KG1 (cell line): ENCODE data around the gene OR51S1.
"Not testable (repeated sequence)": the region's sequence is repeated elsewhere in the genome, so short reads cannot be mapped to it uniquely, and the experiment has no call there.

ENCODE experiments used
- DNase-seq: peaks from one replicate; lab custom pipeline; 2025; lab: John Stamatoyannopoulos, UW

Gene OR51S1, protein sequence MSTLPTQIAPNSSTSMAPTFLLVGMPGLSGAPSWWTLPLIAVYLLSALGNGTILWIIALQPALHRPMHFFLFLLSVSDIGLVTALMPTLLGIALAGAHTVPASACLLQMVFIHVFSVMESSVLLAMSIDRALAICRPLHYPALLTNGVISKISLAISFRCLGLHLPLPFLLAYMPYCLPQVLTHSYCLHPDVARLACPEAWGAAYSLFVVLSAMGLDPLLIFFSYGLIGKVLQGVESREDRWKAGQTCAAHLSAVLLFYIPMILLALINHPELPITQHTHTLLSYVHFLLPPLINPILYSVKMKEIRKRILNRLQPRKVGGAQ

DNA sequence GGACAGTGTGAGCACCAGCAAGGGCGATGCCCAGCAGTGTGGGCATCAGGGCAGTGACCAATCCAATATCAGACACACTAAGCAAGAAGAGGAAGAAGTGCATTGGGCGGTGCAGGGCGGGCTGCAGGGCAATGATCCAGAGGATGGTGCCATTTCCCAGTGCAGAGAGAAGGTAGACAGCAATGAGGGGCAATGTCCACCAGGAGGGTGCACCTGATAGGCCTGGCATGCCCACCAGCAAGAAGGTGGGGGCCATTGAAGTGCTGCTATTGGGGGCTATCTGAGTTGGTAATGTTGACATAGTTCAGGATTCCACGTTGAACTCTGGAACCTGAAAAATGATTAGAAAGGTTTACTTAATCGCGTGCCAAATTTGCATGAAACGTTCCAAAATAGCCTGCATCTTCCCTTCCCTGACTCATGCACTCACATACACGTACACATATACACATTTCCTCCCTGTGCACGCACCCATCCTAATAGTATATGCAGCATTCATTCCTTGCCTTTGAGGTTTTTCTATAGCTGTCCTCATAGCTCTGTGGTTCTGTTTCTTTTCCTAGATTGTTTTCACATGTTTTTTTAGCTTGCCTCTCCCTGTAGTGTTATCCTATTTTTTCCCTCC is at the start of gene OR51S1:
TSS of gene OR51S1 (minus strand) at position 301 of the 625 bp plus-strand sequence. CDS start at position 301, 0 bp downstream.
- no peak for DNase-seq

DNA sequence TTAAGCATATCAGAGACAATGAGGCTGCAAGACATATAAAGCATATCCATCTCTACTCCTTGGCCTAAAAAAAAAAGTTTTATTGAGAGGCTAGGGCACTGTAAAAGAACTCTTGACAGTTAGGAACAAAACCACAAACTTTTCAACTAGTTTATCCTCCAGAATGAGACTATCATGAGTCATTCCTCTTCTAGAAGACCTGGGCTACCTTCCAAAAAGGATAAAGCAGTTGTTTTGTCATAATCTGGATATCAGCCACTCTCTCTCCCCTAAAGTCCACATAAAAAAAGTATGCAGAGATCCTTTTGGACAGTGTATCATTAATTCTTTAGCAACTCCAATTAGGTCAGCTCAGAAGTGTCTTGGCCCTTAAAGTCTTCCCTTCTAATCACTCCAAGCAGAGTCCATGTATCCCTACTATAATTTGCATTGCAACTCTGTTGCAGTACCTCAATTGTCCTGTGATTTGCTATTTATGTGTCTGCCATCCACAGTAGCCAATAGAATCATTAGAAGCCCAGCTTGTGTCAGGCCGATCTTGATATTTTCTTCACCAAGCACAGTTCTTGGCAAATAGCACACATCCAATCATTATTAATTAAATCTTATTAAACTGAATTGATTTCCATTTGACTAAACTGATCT is 43.1 kb upstream of the OR51S1 start:
- no peak for DNase-seq

DNA sequence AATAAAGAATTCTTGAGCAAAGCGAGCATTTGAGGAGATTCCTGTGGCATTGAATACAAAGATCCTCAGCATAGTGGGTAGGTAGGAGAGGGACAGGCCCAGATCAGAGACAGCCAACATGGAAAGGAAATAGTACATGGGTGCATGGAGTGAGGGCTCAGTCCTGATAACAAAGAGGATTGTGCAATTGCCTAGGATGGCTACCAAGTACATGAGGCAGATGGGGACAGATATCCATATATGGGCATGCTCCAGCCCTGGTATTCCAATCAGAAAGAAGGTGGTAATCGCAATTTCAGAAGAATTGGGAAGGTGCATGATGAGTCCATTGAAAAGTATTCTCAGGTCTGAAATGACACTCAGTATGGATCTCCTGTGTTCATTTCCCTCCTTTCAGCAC is 41.3 kb upstream of the OR51S1 start:
- no peak for DNase-seq

DNA sequence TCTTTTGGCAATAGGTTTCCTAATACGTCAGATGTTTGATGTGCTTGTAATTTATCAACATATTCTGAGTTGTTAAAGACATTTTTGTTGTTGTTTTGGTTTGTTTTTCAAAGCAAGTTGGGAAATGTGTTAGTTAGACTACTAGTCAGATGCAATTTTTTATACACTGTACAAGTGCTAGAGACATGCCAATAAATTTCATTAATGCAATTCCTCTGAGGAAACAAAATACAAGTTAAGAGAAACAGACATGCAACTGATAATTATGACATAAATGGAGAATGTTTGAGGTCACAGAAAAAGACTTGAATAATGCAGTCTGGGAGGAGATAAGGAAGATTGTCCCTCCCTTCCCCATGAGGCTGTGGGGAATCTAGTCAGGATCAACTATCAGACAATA is 38.6 kb upstream of the OR51S1 start:
- no peak for DNase-seq

DNA sequence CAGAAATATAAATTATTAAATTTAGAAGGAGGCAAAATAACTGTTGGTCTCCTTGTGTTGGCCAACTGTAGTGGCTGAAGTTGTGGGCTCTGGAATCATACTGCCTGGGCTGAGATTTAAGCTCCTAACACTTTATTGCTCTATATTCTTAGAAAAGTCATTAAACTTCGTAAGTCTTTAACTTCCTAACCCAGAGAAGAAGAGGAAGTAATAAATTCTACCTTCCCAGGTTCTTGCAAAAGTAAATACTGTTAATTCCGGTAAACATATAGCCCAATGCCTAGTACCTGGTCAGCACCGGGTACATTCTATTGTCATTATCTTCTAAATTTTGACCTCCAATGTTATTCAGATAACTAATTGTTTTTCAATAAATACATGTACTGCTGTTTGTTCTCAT is 37.2 kb upstream of the OR51S1 start:
- no peak for DNase-seq

DNA sequence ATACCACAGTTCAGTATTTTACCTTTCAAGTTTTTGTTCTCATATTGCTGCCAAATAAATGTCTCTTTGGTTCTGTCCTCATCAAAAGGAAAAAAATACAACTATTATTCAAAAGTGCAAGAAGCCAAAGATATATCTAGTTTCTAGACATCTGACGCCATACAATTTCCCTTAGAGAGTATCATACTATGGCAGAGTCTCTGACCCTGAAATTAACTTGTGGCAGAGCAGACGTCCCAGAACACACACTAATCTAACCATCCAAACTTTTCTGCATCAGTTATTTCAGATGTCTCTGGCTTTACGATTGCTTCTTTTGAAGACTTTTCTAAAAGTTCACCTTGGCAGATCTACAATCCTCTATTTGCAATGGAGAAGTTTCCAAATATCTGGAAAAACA is 35.4 kb upstream of the OR51S1 start:
- DNase-seq = no peak

DNA sequence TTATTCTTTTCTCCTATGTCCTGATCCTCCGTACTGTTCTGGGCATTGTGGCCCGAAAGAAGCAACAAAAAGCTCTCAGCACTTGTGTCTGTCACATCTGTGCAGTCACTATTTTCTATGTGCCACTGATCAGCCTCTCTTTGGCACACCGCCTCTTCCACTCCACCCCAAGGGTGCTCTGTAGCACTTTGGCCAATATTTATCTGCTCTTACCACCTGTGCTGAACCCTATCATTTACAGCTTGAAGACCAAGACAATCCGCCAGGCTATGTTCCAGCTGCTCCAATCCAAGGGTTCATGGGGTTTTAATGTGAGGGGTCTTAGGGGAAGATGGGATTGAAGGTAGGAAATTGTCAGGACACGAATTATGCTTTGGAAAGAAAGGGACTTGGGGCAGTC is 33.5 kb upstream of the OR51S1 start:
- DNase-seq = no peak

DNA sequence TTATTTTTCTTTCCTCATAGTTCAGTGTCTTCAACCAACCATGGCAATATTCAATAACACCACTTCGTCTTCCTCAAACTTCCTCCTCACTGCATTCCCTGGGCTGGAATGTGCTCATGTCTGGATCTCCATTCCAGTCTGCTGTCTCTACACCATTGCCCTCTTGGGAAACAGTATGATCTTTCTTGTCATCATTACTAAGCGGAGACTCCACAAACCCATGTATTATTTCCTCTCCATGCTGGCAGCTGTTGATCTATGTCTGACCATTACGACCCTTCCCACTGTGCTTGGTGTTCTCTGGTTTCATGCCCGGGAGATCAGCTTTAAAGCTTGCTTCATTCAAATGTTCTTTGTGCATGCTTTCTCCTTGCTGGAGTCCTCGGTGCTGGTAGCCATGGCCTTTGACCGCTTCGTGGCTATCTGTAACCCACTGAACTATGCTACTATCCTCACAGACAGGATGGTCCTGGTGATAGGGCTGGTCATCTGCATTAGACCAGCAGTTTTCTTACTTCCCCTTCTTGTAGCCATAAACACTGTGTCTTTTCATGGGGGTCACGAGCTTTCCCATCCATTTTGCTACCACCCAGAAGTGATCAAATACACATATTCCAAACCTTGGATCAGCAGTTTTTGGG is 33.0 kb upstream of the OR51S1 start, which contains the start of gene OR51T1:
TSS of gene OR51T1 (plus strand) at position 41 of the 641 bp plus-strand sequence. CDS start at position 41, 0 bp downstream.
- no peak for DNase-seq

DNA sequence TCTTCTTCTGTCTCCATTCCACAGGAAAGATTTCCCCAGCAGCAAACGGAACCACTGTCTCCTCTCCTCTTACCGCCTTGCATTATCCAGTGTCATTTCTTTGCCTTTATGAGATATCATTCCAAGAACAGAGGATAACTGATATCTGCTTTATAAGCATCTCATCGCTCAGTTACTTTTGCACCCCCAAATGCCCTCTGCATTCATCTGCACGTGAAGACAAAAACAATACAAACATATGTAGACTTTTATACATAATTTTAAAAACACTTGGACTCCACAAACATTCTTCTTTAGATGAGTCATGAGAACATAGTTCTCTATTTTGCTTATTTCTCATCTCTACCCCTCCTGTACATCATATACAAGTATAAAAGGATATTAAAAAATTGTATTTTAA is 32.2 kb upstream of the OR51S1 start:
- no peak for DNase-seq

DNA sequence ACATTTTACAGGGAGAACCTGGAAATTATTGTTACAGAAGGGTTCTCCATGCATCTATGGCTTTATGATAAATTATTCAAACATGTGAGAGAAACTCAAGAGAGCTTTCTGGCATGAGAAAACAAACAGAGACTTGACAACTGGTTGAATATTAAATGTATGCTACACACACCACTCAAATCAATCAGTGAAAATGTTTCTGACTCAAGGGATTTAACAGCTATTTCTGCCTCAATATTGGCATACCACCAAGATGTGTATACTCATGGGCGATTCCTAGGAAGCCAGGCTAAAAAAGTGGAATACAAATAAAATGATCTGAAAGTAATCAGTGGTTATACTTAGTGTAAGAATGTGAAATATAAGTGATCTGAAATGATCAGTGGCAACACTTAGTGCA is 16.8 kb upstream of the OR51S1 start:
- DNase-seq = no peak

DNA sequence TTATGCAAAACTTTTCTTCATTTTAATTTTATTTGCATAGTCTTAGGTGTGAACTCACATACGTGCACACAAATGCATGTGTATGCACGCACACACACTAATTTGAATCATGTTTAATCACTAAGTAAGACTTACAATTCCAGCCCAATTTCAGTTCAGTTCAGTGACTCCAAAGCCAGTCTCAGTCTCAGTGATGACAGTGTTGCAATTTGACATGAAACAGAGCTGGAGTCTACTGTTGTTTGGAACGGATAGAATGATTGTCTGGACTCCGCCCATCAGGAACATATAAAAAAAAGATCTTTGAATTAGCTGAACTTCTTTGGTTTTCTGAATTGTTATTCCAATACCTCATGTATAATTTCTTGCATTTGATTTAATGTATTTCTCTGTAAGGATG is 14.9 kb upstream of the OR51S1 start:
- DNase-seq = no peak

DNA sequence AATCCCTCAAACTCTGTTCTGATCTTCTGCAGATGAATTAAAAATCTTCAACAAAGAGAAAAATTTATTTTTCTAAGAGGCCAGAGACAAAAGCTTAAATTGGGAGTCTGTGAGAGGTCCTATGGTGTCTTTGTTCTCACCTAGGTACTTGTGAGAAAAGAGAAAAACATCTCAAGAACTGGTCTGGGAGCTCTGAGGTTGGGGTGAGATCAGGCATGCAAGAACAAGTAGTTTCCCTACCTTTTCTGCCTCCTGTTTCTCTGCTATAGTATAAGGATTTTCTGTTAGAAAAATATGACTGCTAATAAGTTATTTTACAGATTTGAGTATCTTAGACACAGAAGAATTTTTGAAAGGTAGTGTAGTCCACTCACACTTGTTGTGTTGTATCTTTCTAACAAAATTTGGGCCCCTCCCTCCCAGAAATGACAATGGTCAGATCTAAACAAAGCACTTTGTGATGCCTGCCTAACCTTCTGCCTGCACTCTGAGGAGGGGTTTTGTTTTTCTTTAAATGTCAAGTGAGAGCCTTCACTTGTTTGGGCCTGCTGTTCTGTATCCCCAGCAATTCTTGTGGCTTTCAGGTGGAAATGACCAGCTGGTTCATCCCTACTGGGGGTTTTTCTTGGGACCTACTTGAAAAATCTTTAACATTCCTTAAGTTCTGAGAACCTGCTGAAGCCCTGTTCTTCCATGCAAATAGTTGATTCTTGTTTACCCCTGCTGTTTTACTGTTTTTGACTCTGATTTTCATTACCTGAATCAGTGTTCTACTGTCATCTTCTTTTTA is 13.6 kb upstream of the OR51S1 start:
- no peak for DNase-seq

DNA sequence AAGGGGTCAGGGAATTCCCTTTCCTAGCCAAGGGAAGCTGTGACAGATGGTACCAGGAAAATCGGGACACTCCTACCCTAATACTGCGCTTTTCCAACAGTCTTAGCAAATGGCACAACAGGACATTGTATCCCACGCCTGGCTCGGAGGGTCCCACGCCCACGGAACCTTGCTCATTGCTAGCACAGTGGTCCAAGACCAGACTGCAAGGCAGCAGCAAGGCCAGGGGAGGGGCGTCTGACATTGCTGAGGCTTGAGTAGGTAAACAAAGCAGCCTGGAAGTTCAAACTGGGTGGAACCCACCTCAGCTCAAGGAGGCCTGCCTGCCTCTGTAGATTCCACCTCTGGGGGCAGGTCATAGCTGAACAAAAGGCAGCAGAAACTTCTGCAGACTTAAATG is 5.3 kb upstream of the OR51S1 start:
- DNase-seq = not testable (repeated sequence)

DNA sequence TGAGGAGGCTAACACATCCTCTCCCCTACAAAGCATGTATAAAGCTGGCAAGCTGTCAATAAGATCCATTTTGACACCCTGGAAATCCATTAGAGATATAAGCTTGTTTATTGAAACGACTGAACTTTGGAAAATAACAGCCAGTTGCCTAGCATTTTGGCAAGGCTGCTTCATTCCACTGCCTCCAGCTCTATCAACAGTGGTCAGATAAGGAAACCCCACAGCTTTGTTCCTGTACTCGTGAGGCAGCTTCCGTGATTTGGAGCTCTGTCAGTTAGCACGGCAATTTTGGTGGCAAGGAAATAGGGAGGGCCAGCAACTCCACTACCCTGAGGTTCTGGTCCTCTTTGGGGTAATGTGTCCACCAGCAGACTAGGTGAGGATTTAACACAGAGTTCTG is 2.0 kb upstream of the OR51S1 start:
- no peak for DNase-seq

DNA sequence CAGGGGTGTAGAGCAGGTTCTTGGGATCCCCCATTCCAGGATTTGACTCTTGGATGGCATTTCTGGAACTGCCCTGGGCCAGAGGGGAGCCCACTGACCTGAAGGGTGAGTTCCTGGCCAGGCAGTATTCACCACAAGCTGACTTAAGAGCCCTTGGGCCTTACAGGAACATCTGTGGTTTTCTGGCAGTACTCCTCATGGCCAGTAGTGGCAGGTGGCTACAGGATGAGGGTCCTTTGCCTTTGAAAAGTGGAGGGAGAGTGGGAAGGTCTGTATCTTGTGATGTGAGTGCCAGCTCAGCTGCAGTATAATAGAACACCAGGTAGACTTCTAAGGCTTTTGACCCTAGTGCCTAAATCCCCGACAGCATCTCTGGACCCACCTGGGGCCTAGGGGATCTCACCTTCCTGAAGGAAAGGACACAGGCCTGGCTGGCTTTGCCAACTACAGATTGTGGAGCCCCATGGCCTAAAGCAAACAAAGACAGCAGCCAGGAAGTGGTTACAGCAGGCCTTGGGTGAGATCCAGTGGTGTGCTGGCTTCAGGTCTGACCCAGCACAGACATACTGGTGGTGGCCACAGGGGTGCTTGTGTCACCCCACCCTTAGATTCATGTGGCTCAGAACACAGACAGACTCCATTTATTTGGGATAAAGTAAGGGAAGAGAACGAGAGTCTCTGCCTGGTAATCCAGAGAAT is 9.0 kb downstream of the OR51S1 start:
- no peak for DNase-seq

DNA sequence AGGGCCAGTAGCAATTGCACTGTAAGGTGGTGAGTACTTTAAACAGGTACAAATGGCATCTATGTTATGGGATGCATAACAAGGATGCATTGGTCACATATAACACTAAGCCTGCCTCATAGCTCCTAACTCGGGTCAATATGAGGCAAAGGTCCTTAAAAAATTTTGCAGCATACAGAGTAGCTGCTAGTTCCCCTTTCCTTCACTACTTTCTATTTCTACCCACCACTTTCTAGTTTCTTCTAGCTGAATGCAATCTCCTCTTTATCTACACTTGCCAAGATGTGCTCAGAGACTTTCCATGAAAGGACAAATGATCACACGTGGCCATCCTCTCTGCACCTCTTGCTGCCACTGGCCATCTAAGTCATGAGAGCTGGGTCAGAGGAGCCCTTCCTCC is 18.1 kb downstream of the OR51S1 start:
- no peak for DNase-seq

DNA sequence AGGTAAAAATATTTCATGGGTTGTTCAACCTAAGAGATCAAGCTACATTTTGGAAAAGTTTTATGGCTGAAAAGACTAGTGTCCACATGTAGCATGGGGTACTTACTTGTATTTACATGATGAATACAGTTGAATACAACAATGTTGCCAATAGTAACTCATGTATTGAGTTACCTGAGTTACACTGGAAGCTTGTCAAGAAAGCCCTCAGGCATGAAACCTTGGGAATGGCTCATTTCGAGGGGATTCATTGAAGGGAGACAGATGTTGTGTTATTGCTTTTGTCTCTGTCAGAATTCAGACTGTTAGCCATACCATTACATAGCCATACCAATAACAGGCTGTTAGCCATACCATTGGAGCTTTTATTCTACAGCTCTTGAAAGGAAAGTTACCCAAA is 18.7 kb downstream of the OR51S1 start:
- no peak for DNase-seq

DNA sequence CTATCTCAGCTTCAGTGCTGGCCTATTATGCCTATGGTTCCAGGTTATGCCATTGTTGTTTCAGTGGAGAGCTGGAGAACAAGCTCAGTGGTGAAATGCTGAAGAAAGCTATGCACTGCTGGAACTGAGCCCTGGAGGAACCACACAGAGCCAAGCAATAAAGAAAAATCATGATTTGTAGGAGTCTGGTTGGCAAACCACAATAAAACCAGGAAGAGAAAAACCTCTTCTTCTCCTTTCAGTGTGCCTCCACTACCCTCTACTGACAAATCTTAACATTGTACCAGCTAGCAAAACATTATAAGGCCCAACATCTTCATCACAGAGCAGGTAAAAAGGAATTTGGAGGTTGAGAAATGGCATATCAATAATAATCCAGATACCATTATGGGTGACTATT is 22.6 kb downstream of the OR51S1 start:
- DNase-seq = no peak

DNA sequence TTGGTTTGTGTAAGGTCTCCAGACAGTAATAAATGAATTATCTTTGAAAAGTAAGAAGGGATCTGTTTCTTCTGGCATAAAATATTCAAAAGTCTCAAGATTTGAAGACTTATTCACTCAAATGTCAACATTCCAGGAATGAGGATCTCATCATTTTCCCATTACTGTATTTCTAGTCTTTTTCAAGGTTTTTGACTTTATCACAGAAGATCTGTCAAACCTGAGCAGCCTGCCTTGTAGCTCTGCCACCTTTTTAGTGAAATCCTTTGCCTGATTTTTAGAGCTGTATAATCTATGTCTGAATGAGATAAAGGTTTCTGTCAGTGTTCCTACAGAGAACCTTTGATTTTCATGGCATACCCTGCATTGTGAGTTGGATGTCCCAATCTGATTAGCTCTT is 23.9 kb downstream of the OR51S1 start:
- no peak for DNase-seq

DNA sequence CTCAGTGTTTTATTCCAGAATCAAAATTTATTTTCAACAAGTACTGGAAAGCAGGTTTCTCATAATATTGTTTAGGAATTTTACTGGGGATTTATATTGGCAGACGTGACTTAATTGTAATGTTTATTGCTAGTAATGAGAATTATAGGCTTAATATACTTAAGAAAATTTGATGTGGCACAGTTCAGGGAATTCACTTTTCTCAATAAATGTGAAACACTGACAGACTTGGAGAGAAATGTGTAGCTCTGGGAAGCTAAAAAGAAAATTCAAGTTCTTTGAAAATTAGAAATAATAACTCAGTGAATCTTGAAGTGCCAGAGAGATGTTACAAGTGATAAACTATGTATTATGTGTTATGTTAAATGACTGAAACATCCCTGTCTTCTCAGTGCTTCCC is 28.0 kb downstream of the OR51S1 start, which contains the start of gene OR51F2:
TSS of gene OR51F2 (plus strand) at position 301 of the 400 bp plus-strand sequence. CDS start 101 bp downstream, outside the sequence.
- no peak for DNase-seq

DNA sequence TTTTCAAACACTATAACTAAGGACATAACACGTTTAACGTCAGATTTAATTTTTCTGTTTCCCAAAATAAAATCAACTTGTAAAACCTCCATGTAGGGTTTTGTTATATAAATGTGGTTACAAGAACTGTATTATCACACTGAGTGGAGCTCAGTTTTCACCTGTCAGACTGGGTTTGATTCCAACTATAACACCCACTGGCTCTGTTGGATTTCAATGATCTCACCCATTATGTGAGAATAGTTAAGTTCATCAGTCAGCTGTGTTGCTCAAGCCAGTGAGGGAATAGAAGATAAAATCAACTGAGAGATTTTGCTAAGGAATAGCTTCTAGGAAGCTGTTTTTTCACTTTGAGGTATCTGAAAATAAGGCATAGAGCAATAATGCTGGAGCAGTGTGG is 39.8 kb downstream of the OR51S1 start:
- DNase-seq = no peak
